Heart left ventricle (tissue), 13 donors: ENCODE results near the gene CREB3.

Experiments
- CTCF ChIP-seq, 12 donors: fragments of 200-600 bp; sonication (generic) in 4 of 12; IDR thresholded peaks; one replicate each; pipeline versions ENCODE4 v1.5.0 to v1.8.0; 2018 to 2022; ENCODE audit warnings: antibody characterized with exemption in 12 of 12, mild to moderate bottlenecking in 5 of 12
- POLR2A ChIP-seq, 2 donors: fragments of 450-650 bp; IDR thresholded peaks; one replicate each; pipeline ENCODE4 v1.6.1; 2017; ENCODE audit warnings: antibody characterized with exemption in 2 of 2, mild to moderate bottlenecking in 2 of 2, moderate library complexity in 2 of 2
- donor health status: ischemic (EF 13 %, LVEDD 7.1; RV severe dilation, severe dysfunction).
- donor health status: DM: no; HTN: yes; CAD: no.
- donor health status: DM: no; HTN: no; CAD: no.
- donor health status: ischemic (EF 25% LVEDD 6.9; RV normal size, moderate dysfunction).
- donor health status: ischemic (EF 25% LVEDD 5.7; RV mildly dilated, moderate dysfunction).
- donor health status: ischemic (EF 35%, LVEDD 5.7; RV mildly dilated, moderate dysfunction).
- donor health status: nonischemic (EF 11% LVEDD 7.7; RV severe dilation, severe dysfunction).
- donor health status: DM: yes; HTN: yes; CAD: no.
- donor health status: PGD.
- donor health status: ischemic (EF 29% LVEDD 5.4; RV normal size, mild dysfunction).
- donor health status: nonischemic (EF 23%, LVEDD 6.1; RV moderate dilation, normal function).

GRCh38 chr9:35703906-35704672, 28.4 kb upstream of the CREB3 start:
- no peak for TF ChIP-seq POLR2A (IDR thresholded peaks at IDR 0.05)
- TF ChIP-seq CTCF (IDR thresholded peaks at IDR 0.05), result no peak
